Small intestine (tissue), 7 donors: ENCODE results near the gene TOMM40L. TPM values are rescaled to one million over a fixed set of nuclear protein-coding genes. Genes with fewer than 3 reads are reported as not detected.
A peak's percentile ranks its signal among the peaks of the same experiment; 100 is the strongest.

Source experiments
- DNase-seq, 2 donors: peaks; one replicate each; pipeline versions ENCODE4 v3.0.0 to v3.0.0-alpha.2; 2013
- FAIRE-seq: peaks from 2 replicates; lab custom pipeline; 2012; peaks lifted over from hg19 to GRCh38; lab: Jason Lieb, UNC
- H3K27ac ChIP-seq, 3 donors: one replicate each; pipeline ENCODE4 v1.5.1; 2013; ENCODE audit warnings: low read length in 2 of 3, mild to moderate bottlenecking in 2 of 3, control low read depth in 1 of 3, inconsistent platforms in 1 of 3, low read depth in 1 of 3, moderate library complexity in 1 of 3
- H3K27me3 ChIP-seq, 3 donors: one replicate each; pipeline ENCODE4 v1.6.1; 2013; ENCODE audit warnings: low read length in 3 of 3, inconsistent platforms in 1 of 3; ENCODE audit not compliant: control insufficient read depth in 3 of 3, insufficient read depth in 3 of 3
- H3K36me3 ChIP-seq, 3 donors: one replicate each; pipeline ENCODE4 v1.6.1; 2013; ENCODE audit warnings: low read length in 3 of 3, inconsistent platforms in 1 of 3, low read depth in 1 of 3, mild to moderate bottlenecking in 1 of 3, moderate library complexity in 1 of 3; ENCODE audit not compliant: control insufficient read depth in 3 of 3, insufficient read depth in 2 of 3
- H3K4me1 ChIP-seq, 3 donors: one replicate each; pipeline ENCODE4 v1.6.1; 2013; ENCODE audit warnings: low read length in 2 of 3, inconsistent platforms in 1 of 3, low read depth in 1 of 3, mild to moderate bottlenecking in 1 of 3, moderate library complexity in 1 of 3; ENCODE audit not compliant: control insufficient read depth in 3 of 3, insufficient read depth in 2 of 3
- H3K4me3 ChIP-seq, 3 donors: one replicate each; pipeline ENCODE4 v1.5.1; 2013; ENCODE audit warnings: low read length in 3 of 3, control low read depth in 1 of 3, inconsistent platforms in 1 of 3, low read depth in 1 of 3, mild to moderate bottlenecking in 1 of 3, moderate library complexity in 1 of 3
- H3K9me3 ChIP-seq, 2 donors: one replicate each; pipeline ENCODE4 v1.6.1; 2013; ENCODE audit warnings: low read depth in 1 of 2, low read length in 1 of 2; ENCODE audit not compliant: control insufficient read depth in 2 of 2, insufficient read depth in 1 of 2
- WGBS, 3 donors: extraction: QIAGEN DNeasy Blood & Tissue Kit; methylation state at CpG; one replicate each; pipeline ENCODE4 v1.1.7; 2013; 5-methylcytosine and 5-hydroxymethylcytosine counted together
- polyA plus RNA-seq, 4 donors: library from polyadenylated mRNA; stranded (reverse) in 3 of 4; unstranded in 1 of 4; fragments of 200-250 nt in 3 of 4; fragments of 120-200 nt in 1 of 4; gene quantifications; one replicate each; pipeline versions ENCODE4 v1.2.1 to v1.2.3, GENCODE V29; 2013
- donor health status: healthy with polysubstance abuse.
- donor health status: control.
- donor health status: control.
- donor health status: Bipolar disorder and iron deficiency.
- donor health status: healthy.

The TOMM40L gene
- polyA plus RNA-seq, 4 donors = 12.4 to 32.9 (median 22.1) TPM

DNA sequence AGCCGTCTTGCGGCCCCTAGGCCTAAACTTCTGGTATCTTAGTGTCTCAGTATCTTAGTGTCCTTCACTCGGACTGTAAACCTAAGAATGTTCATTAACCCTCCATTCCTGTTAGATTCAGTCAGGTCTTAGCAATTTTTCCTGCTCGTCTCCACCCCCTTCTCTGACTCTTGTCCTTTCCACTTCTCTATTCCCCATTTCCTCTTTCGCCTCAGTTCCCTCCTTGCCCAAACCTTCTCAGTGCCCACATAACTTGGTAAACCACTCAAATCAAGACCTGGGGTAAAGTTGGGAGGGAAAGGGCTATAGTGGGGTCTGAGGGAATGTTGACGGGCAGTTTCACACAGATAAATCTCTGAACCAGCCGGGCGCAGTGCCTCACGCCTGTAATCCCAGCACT lies 11.5 kb upstream of the TOMM40L start:
- Histone ChIP-seq H3K27me3 (no peaks in the 10 kb centered on the region), H3K36me3 (peaks cover 18 to 59% (median 23%) of the 10 kb centered on the region in 3 donors), H3K9me3 (no peaks in the 10 kb centered on the region), H3K4me1 (peaks cover 3 to 39% (median 6%) of the 10 kb centered on the region in 3 donors), H3K27ac (peak overlapping the region in 1 of 3 donors; percentile 10), H3K4me3 (no peak overlapping the region)
- DNase-seq (no peak), FAIRE-seq (no peak)
- WGBS, 3 donors = 88 to 97% (median 94%) methylated on average over 9 of the region's 9 CpGs

DNA sequence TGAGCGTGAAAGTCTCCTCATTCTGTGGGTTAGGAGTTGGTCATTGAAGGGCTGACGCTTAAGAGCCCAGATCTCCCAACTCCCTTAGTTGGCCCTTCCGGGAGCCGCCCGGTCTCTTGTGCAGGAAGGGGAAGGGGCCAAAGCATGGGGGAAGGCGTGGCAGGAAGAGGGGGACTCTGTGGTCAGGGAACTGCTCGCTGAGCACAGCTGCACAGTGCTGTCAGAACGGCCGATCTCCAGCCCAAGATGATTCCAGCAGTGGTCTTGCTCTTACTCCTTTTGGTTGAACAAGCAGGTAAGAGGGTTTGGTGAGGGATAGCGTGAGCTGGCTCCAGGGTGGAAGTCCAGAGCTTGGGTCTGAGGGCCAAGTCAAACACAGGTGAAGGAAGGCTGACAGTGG lies 10.8 kb upstream of the TOMM40L start, which contains the start of gene FCER1G:
Gene FCER1G (plus strand): TSS at position 220 of the 400 bp plus-strand sequence. CDS start 27 bp downstream, at position 247.
- peaks cover 3 to 40% (median 6%) of the 10 kb centered on the region in 3 donors for H3K4me1 ChIP-seq
- WGBS, 3 donors = 62 to 82% (median 81%) methylated on average over 10 of the region's 10 CpGs
- no peaks in the 10 kb centered on the region for H3K9me3 ChIP-seq
- H3K4me3 ChIP-seq = no peak within 1 kb of the TSS
- peak within 1 kb of the TSS in 1 of 3 donors; percentile 71 for H3K27ac ChIP-seq
- peaks cover 18 to 53% (median 23%) of the 10 kb centered on the region in 3 donors for H3K36me3 ChIP-seq
- FAIRE-seq (no peak), DNase-seq (no peak)
- H3K27me3 ChIP-seq = no peaks in the 10 kb centered on the region

DNA sequence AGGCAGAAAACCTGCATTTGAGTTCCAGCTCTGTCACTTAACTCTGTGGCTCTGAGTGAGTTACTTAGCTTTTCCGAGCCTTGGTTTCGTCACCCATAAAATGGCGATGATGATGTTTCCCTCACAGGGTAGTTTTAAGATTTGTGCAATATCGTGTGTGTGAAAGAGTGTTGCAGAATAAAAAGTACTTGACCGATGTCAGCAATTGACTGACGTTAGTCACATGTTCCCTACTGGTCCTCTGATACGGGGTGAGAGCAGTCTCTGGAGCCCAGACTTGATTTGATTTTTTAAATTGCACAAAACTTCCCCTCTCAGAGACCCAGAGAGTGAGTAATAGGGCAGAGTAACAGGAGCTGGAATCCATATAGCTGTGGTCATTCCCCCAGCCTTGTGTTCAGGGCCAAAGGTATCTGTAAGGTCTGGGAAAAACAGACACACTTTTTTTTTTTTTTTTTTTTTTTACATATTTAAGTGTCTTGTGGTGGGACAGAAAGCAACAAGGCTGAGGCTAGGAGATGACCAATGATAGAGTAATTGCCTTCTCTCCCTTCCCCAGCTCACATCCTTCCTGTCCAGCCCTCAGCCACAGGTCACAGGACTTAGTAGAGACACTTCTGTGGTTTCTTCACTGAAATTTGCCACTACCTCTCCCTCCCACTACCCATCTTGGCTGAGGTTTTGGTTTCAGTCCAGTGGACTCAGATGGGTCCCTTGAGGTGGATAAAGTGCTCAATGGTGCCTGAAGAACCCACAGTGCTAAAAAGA lies 8.7 kb upstream of the TOMM40L start:
- Histone ChIP-seq H3K27me3 (no peaks in the 10 kb centered on the region), H3K36me3 (peaks cover 9 to 34% (median 14%) of the 10 kb centered on the region in 3 donors), H3K4me1 (peaks cover 3 to 46% (median 6%) of the 10 kb centered on the region in 3 donors), H3K9me3 (no peaks in the 10 kb centered on the region), H3K4me3 (no peak overlapping the region), H3K27ac (peak overlapping the region; percentile 14 to 84 (median 84))
- peak in 1 of 2 donors; percentile 52 for DNase-seq
- WGBS, 3 donors = 57 to 64% (median 60%) methylated on average over 7 of the region's 7 CpGs
- FAIRE-seq = no peak

DNA sequence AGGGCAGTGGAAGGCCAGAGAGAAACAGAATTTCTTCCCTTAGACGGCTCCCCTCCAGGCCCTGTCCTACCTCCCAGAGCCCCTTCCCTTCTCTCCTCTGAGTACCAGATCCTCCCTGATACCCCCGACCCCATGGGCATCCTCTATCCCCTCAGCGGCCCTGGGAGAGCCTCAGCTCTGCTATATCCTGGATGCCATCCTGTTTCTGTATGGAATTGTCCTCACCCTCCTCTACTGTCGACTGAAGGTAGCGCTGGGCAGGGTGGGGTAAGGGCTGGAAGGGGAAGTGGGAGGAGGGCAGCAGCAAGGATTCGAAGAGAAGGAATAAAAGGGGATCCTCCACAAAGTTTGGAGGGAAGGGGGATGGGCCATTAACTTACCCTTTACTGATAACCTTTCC lies 8.0 kb upstream of the TOMM40L start:
- Histone ChIP-seq H3K27me3 (no peaks in the 10 kb centered on the region), H3K4me1 (peaks cover 3 to 52% (median 6%) of the 10 kb centered on the region in 3 donors), H3K27ac (peak overlapping the region; percentile 14 to 84 (median 84)), H3K9me3 (no peaks in the 10 kb centered on the region), H3K36me3 (peaks cover 7 to 27% (median 14%) of the 10 kb centered on the region in 3 donors), H3K4me3 (no peak overlapping the region)
- WGBS, 3 donors = 57 to 87% (median 86%) methylated on average over 6 of the region's 6 CpGs
- FAIRE-seq (no peak), DNase-seq (peak in 1 of 2 donors; percentile 19)

DNA sequence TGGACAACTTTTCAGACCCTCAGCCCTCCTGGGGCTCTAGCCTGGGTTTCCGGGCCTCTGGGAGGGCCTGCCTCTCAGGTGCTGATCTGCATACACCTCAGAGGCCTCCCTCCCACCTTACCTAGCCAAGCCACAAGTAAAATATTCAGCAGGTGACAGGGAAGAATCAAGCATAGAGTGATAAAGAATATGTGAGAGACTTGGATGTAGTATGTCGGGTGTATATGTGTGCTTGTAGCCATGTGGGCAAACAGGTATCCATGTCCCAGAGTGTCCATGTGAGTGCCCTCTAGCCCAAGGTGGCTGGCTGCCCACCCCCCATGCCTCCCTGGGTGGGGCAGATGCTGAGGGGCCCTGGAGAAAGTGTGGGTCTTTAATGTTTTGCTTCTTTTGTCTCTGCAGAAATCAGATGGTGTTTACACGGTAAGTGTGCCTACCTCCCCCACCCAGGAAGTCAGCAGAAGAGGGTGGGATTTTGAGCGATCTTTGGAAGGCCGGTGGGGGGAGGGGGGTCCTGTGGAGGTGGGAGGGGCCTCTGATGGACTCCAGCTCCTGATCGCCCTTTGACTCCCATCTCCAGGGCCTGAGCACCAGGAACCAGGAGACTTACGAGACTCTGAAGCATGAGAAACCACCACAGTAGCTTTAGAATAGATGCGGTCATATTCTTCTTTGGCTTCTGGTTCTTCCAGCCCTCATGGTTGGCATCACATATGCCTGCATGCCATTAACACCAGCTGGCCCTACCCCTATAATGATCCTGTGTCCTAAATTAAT lies 7.4 kb upstream of the TOMM40L start:
- WGBS, 3 donors = 48 to 57% (median 55%) methylated on average over 8 of the region's 8 CpGs
- H3K4me3 ChIP-seq = no peak overlapping the region
- H3K36me3 ChIP-seq = peaks cover 4 to 21% (median 10%) of the 10 kb centered on the region in 3 donors
- DNase-seq = peak in 1 of 2 donors; percentile 66
- H3K27me3 ChIP-seq = no peaks in the 10 kb centered on the region
- H3K27ac ChIP-seq = peak overlapping the region in 2 of 3 donors; percentile 84
- no peak for FAIRE-seq
- H3K4me1 ChIP-seq = peaks cover 3 to 58% (median 9%) of the 10 kb centered on the region in 3 donors
- H3K9me3 ChIP-seq = no peaks in the 10 kb centered on the region

DNA sequence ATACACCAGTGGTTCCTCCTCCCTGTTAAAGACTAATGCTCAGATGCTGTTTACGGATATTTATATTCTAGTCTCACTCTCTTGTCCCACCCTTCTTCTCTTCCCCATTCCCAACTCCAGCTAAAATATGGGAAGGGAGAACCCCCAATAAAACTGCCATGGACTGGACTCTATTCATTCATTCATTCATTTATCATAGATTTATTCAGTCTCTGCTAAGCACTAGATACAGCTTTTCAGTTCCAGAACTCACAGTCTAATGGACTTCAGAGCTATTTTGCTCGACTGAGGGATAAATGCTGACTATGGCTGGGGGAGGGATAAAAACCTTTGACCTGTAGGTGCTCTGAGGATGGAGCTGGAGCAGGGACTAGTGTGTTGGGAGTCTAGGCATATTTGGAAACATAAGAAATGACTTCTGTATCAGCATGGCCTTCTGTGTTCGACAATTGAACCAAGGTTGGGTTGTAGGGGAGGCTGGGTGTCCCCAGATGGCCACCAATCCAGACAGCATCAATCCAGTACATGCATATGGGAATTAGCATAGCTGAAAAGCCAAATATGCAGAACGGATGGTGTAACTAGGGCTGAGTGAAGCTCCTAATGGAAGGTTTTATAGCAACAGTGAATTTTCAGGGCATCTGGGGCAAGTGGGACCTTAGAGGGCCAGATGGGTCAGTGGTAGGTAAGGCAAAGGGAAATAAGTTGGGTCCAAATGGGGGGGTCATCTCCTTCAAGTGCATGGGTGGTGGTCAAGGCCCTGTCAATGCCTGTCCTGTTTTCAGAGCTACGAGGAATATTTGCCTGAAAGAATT lies 6.6 kb upstream of the TOMM40L start:
- H3K36me3 ChIP-seq = peaks cover 0 to 13% (median 3%) of the 10 kb centered on the region in 3 donors
- FAIRE-seq = no peak
- no peaks in the 10 kb centered on the region for H3K9me3 ChIP-seq
- H3K27ac ChIP-seq = peak overlapping the region in 1 of 3 donors; percentile 84
- H3K4me3 ChIP-seq = no peak overlapping the region
- DNase-seq = peak; percentile 53 to 64
- peaks cover 3 to 65% (median 10%) of the 10 kb centered on the region in 3 donors for H3K4me1 ChIP-seq
- no peaks in the 10 kb centered on the region for H3K27me3 ChIP-seq
- WGBS, 3 donors = 82 to 87% (median 85%) methylated on average over 5 of the region's 5 CpGs

DNA sequence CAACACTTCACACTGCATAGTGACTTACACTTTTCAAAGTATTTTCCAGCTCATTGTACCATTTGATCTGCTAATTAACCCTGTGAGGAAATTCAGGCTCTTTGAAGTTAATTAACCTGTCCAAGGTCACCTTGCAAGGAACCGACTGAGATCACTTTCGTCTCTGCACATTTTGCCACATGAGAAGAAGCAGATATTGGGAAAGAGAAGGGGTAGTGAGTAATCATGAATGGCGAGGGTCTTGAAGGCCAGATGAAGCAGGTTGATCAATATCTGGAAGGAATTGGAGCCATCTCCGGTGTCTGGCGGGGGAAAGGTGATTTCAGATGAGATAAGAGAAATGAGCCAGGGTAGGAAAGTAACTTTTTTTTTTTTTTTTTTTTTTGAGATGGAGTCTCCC lies 5.9 kb upstream of the TOMM40L start:
- DNase-seq = no peak
- Histone ChIP-seq H3K27ac (peak overlapping the region in 1 of 3 donors; percentile 84), H3K36me3 (peaks cover 0 to 6% (median 0%) of the 10 kb centered on the region in 3 donors), H3K27me3 (no peaks in the 10 kb centered on the region), H3K4me3 (no peak overlapping the region), H3K9me3 (no peaks in the 10 kb centered on the region), H3K4me1 (peaks cover 3 to 68% (median 11%) of the 10 kb centered on the region in 3 donors)
- no peak for FAIRE-seq
- 76 to 84% (median 81%) methylated on average over 5 of the region's 5 CpGs for WGBS, 3 donors
